Activated naive CD4-positive, alpha-beta T cell treated with anti-CD3 and anti-CD28 coated beads, Interleukin-2, amount 50 U/mL, for 24 hours (primary cell): ENCODE data around the gene CD164L2.

ENCODE experiments used
- H3K27ac Mint-ChIP-seq: one replicate; pipeline ENCODE4 v1.8.0; 2021; ENCODE audit warnings: mild to moderate bottlenecking, mixed read lengths
- H3K27me3 Mint-ChIP-seq: one replicate; pipeline ENCODE4 v1.8.0; 2021; ENCODE audit warnings: mixed read lengths
- H3K36me3 Mint-ChIP-seq: one replicate; pipeline ENCODE4 v1.8.0; 2021; ENCODE audit warnings: mixed read lengths
- H3K4me1 Mint-ChIP-seq: one replicate; pipeline ENCODE4 v1.8.0; 2021; ENCODE audit warnings: mixed read lengths
- H3K4me3 Mint-ChIP-seq: one replicate; pipeline ENCODE4 v1.8.0; 2021; ENCODE audit warnings: mild to moderate bottlenecking, mixed read lengths
- H3K9me3 Mint-ChIP-seq: one replicate; pipeline ENCODE4 v1.8.0; 2021; ENCODE audit warnings: mixed read lengths

CD164L2 gene

GRCh38 chr1:27380224-27380623 is 2.9 kb downstream of the CD164L2 start:
- Mint-ChIP-seq H3K36me3 (no peaks in the 10 kb centered on the region), H3K27ac (no peak overlapping the region), H3K27me3 (no peaks in the 10 kb centered on the region), H3K4me1 (no peaks in the 10 kb centered on the region), H3K9me3 (no peaks in the 10 kb centered on the region), H3K4me3 (no peak overlapping the region)

GRCh38 chr1:27379564-27380122 is 3.5 kb downstream of the CD164L2 start:
- Mint-ChIP-seq H3K4me3 (no peak overlapping the region), H3K27ac (no peak overlapping the region), H3K4me1 (no peaks in the 10 kb centered on the region), H3K27me3 (no peaks in the 10 kb centered on the region), H3K36me3 (no peaks in the 10 kb centered on the region), H3K9me3 (no peaks in the 10 kb centered on the region)

GRCh38 chr1:27377760-27378495 is 5.2 kb downstream of the CD164L2 start:
- Mint-ChIP-seq H3K36me3 (no peaks in the 10 kb centered on the region), H3K27me3 (no peaks in the 10 kb centered on the region), H3K4me1 (no peaks in the 10 kb centered on the region), H3K27ac (peak overlapping the region; percentile 31), H3K9me3 (no peaks in the 10 kb centered on the region), H3K4me3 (no peak overlapping the region)

- Mint-ChIP-seq H3K27ac (no peak within 1 kb of the TSS), H3K36me3 (no peaks in the 10 kb centered on the region), H3K9me3 (no peaks in the 10 kb centered on the region), H3K27me3 (no peaks in the 10 kb centered on the region), H3K4me3 (no peak within 1 kb of the TSS), H3K4me1 (peaks cover 3% of the 10 kb centered on the region)
These were observed 8.6 kb downstream of the CD164L2 start, which contains the start of gene FCN3 for GRCh38 chr1:27374362-27375086. Gene FCN3, minus strand, starts transcription at chr1:27374824. Its CDS starts 6 bp downstream, at chr1:27374818.

- no peak overlapping the region for H3K4me3 Mint-ChIP-seq
- no peaks in the 10 kb centered on the region for H3K36me3 Mint-ChIP-seq
- no peaks in the 10 kb centered on the region for H3K9me3 Mint-ChIP-seq
- H3K27me3 Mint-ChIP-seq, result no peaks in the 10 kb centered on the region
- H3K4me1 Mint-ChIP-seq, result peaks cover 9% of the 10 kb centered on the region
- H3K27ac Mint-ChIP-seq, result no peak overlapping the region
These were observed 10.1 kb downstream of the CD164L2 start for GRCh38 chr1:27372808-27373690.

- Mint-ChIP-seq H3K27ac (no peak overlapping the region), H3K9me3 (no peaks in the 10 kb centered on the region), H3K4me3 (no peak overlapping the region), H3K4me1 (peaks cover 14% of the 10 kb centered on the region), H3K27me3 (no peaks in the 10 kb centered on the region), H3K36me3 (no peaks in the 10 kb centered on the region)
These were observed 10.9 kb downstream of the CD164L2 start for GRCh38 chr1:27372022-27372807.

GRCh38 chr1:27368869-27369582 is 14.1 kb downstream of the CD164L2 start:
- Mint-ChIP-seq H3K36me3 (no peaks in the 10 kb centered on the region), H3K27ac (no peak overlapping the region), H3K4me3 (no peak overlapping the region), H3K27me3 (no peaks in the 10 kb centered on the region), H3K9me3 (no peaks in the 10 kb centered on the region), H3K4me1 (peaks cover 30% of the 10 kb centered on the region)

GRCh38 chr1:27367160-27367650 is 15.9 kb downstream of the CD164L2 start:
- Mint-ChIP-seq H3K27me3 (no peaks in the 10 kb centered on the region), H3K36me3 (no peaks in the 10 kb centered on the region), H3K27ac (no peak overlapping the region), H3K9me3 (no peaks in the 10 kb centered on the region), H3K4me1 (peaks cover 30% of the 10 kb centered on the region), H3K4me3 (peak overlapping the region; percentile 80)

GRCh38 chr1:27366411-27367159 is 16.5 kb downstream of the CD164L2 start, which contains the start of gene MAP3K6:
Gene MAP3K6, minus strand, starts transcription at chr1:27366961. Its CDS starts 364 bp downstream, at chr1:27366597.
- peak within 1 kb of the TSS; percentile 55 for H3K27ac Mint-ChIP-seq
- H3K4me3 Mint-ChIP-seq, result peak within 1 kb of the TSS; percentile 91
- H3K9me3 Mint-ChIP-seq, result no peaks in the 10 kb centered on the region
- peaks cover 30% of the 10 kb centered on the region for H3K4me1 Mint-ChIP-seq
- H3K36me3 Mint-ChIP-seq, result no peaks in the 10 kb centered on the region
- no peaks in the 10 kb centered on the region for H3K27me3 Mint-ChIP-seq

GRCh38 chr1:27366113-27366410 is 17.1 kb downstream of the CD164L2 start:
- Mint-ChIP-seq H3K4me1 (peaks cover 30% of the 10 kb centered on the region), H3K27ac (peak overlapping the region; percentile 55), H3K27me3 (no peaks in the 10 kb centered on the region), H3K9me3 (no peaks in the 10 kb centered on the region), H3K4me3 (peak overlapping the region; percentile 91), H3K36me3 (no peaks in the 10 kb centered on the region)

- Mint-ChIP-seq H3K27ac (peak overlapping the region; percentile 86), H3K4me1 (peaks cover 30% of the 10 kb centered on the region), H3K9me3 (no peaks in the 10 kb centered on the region), H3K36me3 (no peaks in the 10 kb centered on the region), H3K4me3 (peak overlapping the region; percentile 91), H3K27me3 (no peaks in the 10 kb centered on the region)
These were observed 17.6 kb downstream of the CD164L2 start for GRCh38 chr1:27365372-27366112.

GRCh38 chr1:27364696-27365371 is 18.3 kb downstream of the CD164L2 start:
- H3K4me1 Mint-ChIP-seq, result peaks cover 34% of the 10 kb centered on the region
- H3K27ac Mint-ChIP-seq, result peak overlapping the region; percentile 86
- H3K36me3 Mint-ChIP-seq, result no peaks in the 10 kb centered on the region
- no peaks in the 10 kb centered on the region for H3K9me3 Mint-ChIP-seq
- H3K4me3 Mint-ChIP-seq, result peak overlapping the region; percentile 91
- H3K27me3 Mint-ChIP-seq, result no peaks in the 10 kb centered on the region
